Fibroblast of mammary gland (primary cell): Measurements from ENCODE around the gene TNS4.

Source experiments
- DNase-seq: peaks from one replicate; pipeline ENCODE4 v3.0.0-alpha.2; 2010; ENCODE audit warnings: low read depth
- H3K4me3 ChIP-seq: 2 replicates; pipeline ENCODE4 v1.5.1; 2011; ENCODE audit warnings: low read depth, mild to moderate bottlenecking, low read length, moderate library complexity; ENCODE audit not compliant: control insufficient read depth
- TF ChIP-seq, protein P1 (sequence below): conservative IDR thresholded peaks from 2 replicates; pipeline ENCODE4 v1.5.1; 2011; ENCODE audit warnings: low read depth, low read length, inconsistent platforms; ENCODE audit not compliant: control insufficient read depth, insufficient read depth

TNS4 gene

DNA sequence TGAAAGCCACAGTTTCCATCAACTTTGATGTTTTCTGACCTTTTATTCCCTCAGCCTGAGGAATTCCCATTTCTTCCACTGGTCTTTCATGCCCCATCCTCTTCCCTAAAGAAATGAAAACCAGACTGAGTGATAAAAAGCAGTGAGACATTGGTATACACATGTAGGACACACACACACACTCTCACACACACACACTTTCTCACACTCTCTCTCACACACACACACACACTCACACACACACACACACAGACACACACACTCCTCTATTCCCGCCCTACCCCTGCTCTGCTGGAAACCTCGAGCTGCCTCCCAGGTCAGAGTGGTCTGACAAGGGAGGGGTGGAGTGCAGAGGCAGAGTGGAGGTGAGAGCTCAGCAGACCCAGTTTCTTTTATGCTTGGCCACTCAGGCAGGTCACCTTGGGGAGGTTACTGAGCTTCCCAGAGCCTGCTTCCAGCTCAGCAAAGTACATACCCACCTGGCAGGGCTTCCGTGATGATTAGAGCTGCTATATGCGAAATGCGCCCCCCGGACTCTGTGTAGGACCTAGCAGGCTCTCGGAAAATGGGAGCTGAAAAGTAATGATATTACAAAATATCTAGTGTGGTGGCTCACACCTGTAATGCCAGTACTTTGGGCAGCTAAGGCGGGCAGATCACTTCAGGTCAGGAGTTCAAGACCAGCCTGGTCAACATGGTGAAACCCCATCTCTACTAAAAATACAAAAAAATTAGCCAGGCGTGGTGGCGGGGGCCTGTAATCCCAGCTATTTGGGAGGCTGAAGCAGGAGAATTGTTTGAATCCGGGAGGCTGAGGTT is 33.2 kb upstream of the TNS4 start:
- no peak overlapping the region for H3K4me3 ChIP-seq
- peak; percentile 40 for DNase-seq
- TF ChIP-seq, protein P1, sequence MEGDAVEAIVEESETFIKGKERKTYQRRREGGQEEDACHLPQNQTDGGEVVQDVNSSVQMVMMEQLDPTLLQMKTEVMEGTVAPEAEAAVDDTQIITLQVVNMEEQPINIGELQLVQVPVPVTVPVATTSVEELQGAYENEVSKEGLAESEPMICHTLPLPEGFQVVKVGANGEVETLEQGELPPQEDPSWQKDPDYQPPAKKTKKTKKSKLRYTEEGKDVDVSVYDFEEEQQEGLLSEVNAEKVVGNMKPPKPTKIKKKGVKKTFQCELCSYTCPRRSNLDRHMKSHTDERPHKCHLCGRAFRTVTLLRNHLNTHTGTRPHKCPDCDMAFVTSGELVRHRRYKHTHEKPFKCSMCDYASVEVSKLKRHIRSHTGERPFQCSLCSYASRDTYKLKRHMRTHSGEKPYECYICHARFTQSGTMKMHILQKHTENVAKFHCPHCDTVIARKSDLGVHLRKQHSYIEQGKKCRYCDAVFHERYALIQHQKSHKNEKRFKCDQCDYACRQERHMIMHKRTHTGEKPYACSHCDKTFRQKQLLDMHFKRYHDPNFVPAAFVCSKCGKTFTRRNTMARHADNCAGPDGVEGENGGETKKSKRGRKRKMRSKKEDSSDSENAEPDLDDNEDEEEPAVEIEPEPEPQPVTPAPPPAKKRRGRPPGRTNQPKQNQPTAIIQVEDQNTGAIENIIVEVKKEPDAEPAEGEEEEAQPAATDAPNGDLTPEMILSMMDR, result no peak

DNA sequence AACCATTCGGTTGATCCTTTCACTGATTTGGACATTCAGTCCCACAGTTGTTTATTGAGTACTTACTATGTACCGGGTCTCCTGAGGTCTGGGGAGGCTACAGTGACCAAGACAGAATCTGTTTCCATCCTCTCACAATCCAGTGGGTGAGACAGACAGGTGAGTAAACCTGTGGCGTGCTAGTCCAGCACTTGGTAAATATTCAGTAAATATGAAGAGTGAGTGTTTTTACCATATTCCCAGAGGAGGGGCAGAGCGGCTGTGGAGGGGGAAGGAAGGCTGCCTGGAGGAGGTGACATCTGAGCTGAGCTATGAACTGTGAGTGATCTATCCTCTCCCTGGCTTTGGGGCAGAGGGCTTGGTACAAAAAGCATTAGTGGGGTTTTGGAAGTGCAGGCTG is 32.5 kb upstream of the TNS4 start:
- H3K4me3 ChIP-seq, result no peak overlapping the region
- peak; percentile 44 for DNase-seq
- TF ChIP-seq, protein P1, result no peak

- TF ChIP-seq, protein P1, result no peak
- DNase-seq, result peak; percentile 34
- no peak overlapping the region for H3K4me3 ChIP-seq
These were observed 31.3 kb upstream of the TNS4 start for GRCh38 chr17:40532520-40533253.

DNA sequence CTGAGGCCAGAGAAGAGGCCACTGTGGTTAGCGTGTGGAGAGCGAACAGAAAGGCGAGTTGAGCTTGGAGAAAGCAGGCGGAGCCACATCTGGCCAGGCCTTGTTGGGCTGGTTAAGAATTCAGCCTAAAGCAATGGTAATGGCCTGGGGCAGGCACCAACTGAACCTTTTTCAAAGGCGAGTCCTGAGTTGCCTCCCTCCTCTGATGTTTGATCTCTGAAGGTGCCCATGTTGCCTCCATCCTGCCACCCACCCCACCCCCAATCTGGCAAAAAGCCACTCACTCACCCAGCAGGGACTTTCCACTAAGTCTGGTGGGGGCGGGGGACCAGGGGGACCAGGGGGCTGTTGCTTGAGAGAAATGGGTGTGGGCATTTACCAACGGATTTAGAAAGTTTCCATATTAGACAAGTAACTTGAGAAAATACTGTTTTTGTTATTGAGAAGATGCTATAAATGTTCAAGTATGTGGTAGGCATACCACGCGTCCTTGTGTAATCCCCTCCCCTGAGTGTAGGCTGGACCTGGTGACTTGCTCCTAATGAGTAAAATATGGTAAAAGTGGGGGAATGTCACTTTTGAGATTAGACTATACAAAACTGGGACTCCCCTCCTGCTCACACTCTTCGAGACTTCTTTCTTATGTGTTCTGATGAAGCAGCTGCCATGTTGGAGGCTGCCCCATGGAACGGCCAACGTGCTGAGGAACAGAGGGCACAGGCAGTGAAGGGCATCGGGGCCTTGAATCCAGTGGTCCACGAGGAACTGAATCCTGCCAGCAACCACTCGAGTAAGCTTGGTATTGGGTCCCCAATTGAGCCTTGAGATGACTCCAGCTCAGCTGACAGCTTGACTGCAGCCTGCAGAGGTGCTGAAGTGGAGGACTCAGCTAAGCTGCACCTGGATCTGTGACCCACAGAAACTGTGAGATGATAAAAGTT is 29.9 kb upstream of the TNS4 start:
- TF ChIP-seq, protein P1, result no peak
- DNase-seq, result no peak
- H3K4me3 ChIP-seq, result no peak overlapping the region

GRCh38 chr17:40530531-40530994 is 29.1 kb upstream of the TNS4 start:
- no peak overlapping the region for H3K4me3 ChIP-seq
- TF ChIP-seq, protein P1, result no peak
- DNase-seq, result no peak

DNA sequence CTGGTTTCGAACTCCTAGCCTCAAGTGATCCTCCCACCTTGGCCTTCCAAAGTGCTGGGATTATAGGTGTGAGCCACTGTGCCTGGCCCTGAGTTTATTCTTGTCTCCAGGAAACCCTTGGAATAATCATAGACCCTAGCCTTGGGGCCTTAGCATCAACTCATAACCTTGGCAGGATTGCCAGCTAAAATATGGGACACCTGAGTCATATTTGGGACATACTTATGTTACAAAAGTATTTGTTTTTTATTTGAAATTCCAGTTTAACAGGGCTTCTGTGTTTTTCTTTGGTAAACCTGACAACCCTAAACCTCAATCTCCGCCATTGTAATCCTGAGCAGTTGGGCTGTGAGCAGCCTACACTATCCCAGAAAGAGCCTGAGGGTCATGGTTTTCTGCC is 28.6 kb upstream of the TNS4 start:
- DNase-seq, result no peak
- TF ChIP-seq, protein P1, result no peak
- no peak overlapping the region for H3K4me3 ChIP-seq
